ENCODE results near the gene ELOVL1. TPM values are rescaled to one million over a fixed set of nuclear protein-coding genes. Genes with fewer than 3 reads are reported as not detected.

The ELOVL1 gene
- total RNA-seq, 1 donor from 2014 or later = 93.8 TPM

DNA sequence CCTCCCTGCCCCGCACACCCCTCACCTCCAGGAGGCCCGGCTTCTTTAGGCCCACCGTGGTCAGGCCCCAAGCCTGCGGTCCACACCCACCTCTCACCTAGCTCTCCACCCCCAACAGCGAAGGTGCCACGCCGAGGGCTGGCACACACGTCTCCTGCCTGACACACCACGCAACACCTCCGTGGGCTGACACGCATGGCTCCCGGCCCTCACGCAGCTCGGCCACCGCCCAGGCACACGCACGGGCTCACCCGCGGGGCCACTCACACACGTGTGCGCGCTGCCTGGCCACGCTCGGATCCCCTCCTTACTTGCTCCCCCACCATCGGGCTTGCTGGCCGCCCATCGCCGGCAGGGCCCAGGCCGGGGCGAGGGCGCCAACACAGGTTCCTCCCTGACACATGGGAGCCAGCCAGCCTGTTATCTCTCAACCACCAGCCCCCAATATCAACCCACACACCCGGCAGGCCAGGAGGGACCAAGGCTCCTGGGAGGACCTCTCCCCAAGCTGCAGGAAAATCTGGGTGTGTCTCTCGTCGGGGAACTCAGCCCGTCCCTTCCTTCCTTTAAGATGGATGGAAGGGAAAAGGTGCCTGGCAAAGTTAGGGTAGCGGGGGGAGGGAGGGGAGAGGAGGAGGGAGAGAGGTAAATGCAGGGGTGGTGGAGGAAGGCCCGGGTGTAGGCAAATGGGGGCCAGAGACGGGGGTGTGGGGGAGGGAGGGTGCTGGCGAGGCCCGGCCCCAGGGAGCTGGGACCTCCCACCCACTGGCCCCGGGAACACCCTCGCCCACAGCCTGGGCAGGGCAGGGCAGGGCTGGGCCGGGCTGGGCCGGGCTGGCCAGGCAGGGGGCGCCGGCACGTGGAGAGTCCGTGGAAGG, 546 bp downstream of the ELOVL1 start:
- Histone ChIP-seq H3K27me3 (ENCODE audit: control insufficient read depth, insufficient read depth, low read length) (no peaks in the 10 kb centered on the region), H3K4me3 (ENCODE audit: low read depth, low read length) (peak overlapping the region; percentile 84), H3K36me3 (ENCODE audit: control insufficient read depth, insufficient read depth, low read length) (no peaks in the 10 kb centered on the region)
- TF ChIP-seq, protein P1, sequence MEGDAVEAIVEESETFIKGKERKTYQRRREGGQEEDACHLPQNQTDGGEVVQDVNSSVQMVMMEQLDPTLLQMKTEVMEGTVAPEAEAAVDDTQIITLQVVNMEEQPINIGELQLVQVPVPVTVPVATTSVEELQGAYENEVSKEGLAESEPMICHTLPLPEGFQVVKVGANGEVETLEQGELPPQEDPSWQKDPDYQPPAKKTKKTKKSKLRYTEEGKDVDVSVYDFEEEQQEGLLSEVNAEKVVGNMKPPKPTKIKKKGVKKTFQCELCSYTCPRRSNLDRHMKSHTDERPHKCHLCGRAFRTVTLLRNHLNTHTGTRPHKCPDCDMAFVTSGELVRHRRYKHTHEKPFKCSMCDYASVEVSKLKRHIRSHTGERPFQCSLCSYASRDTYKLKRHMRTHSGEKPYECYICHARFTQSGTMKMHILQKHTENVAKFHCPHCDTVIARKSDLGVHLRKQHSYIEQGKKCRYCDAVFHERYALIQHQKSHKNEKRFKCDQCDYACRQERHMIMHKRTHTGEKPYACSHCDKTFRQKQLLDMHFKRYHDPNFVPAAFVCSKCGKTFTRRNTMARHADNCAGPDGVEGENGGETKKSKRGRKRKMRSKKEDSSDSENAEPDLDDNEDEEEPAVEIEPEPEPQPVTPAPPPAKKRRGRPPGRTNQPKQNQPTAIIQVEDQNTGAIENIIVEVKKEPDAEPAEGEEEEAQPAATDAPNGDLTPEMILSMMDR (IDR thresholded peaks at IDR 0.05; ENCODE audit: insufficient read depth, low read length, poor library complexity, severe bottlenecking) = no peak
- DNase-seq (ENCODE audit: low read depth) = no peak

DNA sequence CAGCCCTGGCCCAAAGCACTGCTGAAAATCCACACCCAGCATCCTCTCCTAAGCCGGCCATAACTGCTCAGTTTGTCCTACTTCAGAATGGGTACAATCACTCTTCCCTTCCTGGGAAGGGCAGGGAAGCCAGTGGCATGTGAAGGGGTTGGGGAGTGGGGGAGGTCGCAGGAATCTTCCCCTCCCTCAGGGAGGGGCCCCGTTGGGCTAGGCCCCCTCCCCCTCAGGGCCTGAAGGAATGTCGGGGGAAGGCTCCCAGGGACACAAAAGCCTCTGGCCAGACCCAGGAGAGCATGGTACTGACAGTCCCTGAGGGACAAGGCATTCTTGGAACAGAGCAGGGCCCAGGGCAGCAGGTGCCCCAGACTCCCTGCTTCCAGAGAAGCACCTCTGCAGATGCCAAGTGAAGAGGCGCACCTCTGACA, 1.2 kb downstream of the ELOVL1 start:
- Histone ChIP-seq H3K4me3 (ENCODE audit: low read depth, low read length) (peak overlapping the region; percentile 84), H3K27me3 (ENCODE audit: control insufficient read depth, insufficient read depth, low read length) (no peaks in the 10 kb centered on the region), H3K36me3 (ENCODE audit: control insufficient read depth, insufficient read depth, low read length) (no peaks in the 10 kb centered on the region)
- DNase-seq (ENCODE audit: low read depth) = no peak
- TF ChIP-seq, protein P1 (IDR thresholded peaks at IDR 0.05; ENCODE audit: insufficient read depth, low read length, poor library complexity, severe bottlenecking) = no peak

DNA sequence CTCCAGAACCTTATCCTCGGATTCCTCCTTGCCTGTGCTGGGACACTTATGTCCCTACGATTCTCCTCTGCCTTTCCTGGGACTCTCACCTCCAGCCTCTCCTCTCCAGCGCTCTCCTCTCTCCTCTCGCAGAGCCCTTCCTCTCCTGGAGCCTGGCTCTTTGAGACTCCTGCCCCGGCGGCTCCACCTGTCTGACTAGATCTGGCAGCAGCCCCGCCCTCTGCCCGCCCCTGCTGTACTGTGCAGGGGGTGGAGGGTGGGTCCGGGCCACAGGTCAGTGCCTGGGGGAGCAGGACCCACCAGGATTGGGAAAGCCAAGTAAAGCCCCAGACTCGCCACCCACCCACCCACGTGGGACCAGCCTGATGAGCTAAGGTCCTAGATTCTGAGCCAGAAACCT, 1.6 kb downstream of the ELOVL1 start:
- no peak for DNase-seq (ENCODE audit: low read depth)
- TF ChIP-seq, protein P1 (IDR thresholded peaks at IDR 0.05; ENCODE audit: insufficient read depth, low read length, poor library complexity, severe bottlenecking) = no peak
- Histone ChIP-seq H3K36me3 (ENCODE audit: control insufficient read depth, insufficient read depth, low read length) (no peaks in the 10 kb centered on the region), H3K4me3 (ENCODE audit: low read depth, low read length) (peak overlapping the region; percentile 84), H3K27me3 (ENCODE audit: control insufficient read depth, insufficient read depth, low read length) (no peaks in the 10 kb centered on the region)

DNA sequence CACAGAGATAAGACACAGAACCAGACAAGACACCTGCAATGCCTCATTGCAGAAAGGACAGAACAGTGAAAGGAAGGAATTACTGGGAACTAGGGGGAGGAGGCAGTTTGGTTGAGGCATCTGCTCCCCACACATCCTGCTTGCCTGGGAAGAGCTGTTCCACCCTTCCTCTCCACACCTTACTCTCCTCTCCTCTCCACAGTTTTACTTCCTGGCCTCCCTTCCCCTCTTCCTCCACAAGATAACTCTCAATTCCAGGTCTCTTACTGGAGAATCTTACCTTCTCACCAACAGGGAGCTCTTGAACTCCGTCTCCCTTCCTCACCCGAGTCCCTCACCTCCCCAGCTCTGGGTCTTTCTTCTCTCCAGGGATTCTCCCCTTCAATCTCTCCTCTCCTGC, 2.1 kb downstream of the ELOVL1 start:
- TF ChIP-seq, protein P1 (IDR thresholded peaks at IDR 0.05; ENCODE audit: insufficient read depth, low read length, poor library complexity, severe bottlenecking) = no peak
- Histone ChIP-seq H3K36me3 (ENCODE audit: control insufficient read depth, insufficient read depth, low read length) (no peaks in the 10 kb centered on the region), H3K4me3 (ENCODE audit: low read depth, low read length) (no peak overlapping the region)

DNA sequence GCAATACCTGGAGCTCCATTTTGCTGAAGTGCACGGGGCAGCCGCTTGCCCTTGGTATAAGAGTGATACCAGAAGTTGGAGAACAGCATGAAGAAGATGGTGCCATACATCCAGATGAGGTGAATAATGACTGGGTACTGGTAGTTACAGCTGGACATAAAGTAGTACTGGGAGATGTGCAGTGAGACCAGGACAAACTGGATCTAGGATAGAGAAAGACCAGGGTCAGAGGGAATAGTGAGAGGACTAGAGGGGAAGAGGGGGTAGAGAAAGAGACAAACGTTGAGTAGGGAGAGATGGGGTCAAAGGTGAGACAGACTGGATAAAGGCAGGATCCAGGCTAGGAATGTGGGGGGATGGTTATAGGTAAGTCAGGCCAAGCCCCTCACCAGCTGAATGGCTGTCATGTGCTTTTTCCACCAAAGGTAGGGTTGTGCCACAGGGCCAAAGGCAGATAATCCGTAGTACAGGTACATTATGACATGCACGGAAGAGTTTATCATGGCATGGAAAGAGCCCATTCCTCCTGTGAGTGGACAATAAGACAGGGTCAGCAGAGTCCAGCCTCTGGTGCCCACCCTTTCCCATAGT, 3.8 kb downstream of the ELOVL1 start:
- Histone ChIP-seq H3K36me3 (ENCODE audit: control insufficient read depth, insufficient read depth, low read length) (no peaks in the 10 kb centered on the region), H3K27me3 (ENCODE audit: control insufficient read depth, insufficient read depth, low read length) (no peaks in the 10 kb centered on the region), H3K4me3 (ENCODE audit: low read depth, low read length) (no peak overlapping the region)
- TF ChIP-seq, protein P1 (IDR thresholded peaks at IDR 0.05; ENCODE audit: insufficient read depth, low read length, poor library complexity, severe bottlenecking) = no peak
- DNase-seq (ENCODE audit: low read depth) = no peak

More for the DNA sequence above, 2.1 kb downstream of the ELOVL1 start:
- no peak for DNase-seq (ENCODE audit: low read depth)
- no peaks in the 10 kb centered on the region for H3K27me3 ChIP-seq (ENCODE audit: control insufficient read depth, insufficient read depth, low read length)

All from kidney epithelial cell (primary cell).